Upper lobe of right lung (tissue), 1 donor: ENCODE results near the gene EPAS1. TPM values are rescaled to one million over a fixed set of nuclear protein-coding genes. Genes with fewer than 3 reads are reported as not detected.

ENCODE experiments used
- ATAC-seq: fragments of 200-7000 bp; cut with Tn5 transposase; one replicate; pipeline ENCODE4 v1.9.1; 2020; ENCODE audit warnings: mild to moderate bottlenecking, moderate library complexity
- DNase-seq: peaks from one replicate; pipeline ENCODE4 v3.0.0-alpha.2; 2020
- H3K27ac ChIP-seq: fragments of 200-600 bp; one replicate; pipeline ENCODE4 v1.8.0; 2022
- H3K27me3 ChIP-seq: fragments of 200-600 bp; one replicate; pipeline ENCODE4 v1.8.0; 2022; ENCODE audit warnings: mild to moderate bottlenecking
- H3K36me3 ChIP-seq: fragments of 200-600 bp; one replicate; pipeline ENCODE4 v1.8.0; 2022
- H3K4me1 ChIP-seq: fragments of 200-600 bp; one replicate; pipeline ENCODE4 v1.8.0; 2022
- H3K4me3 ChIP-seq: fragments of 200-600 bp; one replicate; pipeline ENCODE4 v1.8.0; 2022; ENCODE audit warnings: mild to moderate bottlenecking
- H3K9me3 ChIP-seq: fragments of 200-600 bp; one replicate; pipeline ENCODE4 v1.8.0; 2022
- intact Hi-C: fragments of 100-400 bp; cut with DNase I; formaldehyde crosslinking; loops from one replicate; pipeline ENCODE4 v1.11.0; 2022
- total RNA-seq: library from RNA; stranded (reverse); fragmentation: NEBNext Ultra II Directional; extraction: Animal tissue kit (Norgen Biotek cat#: 25700); gene quantifications from one replicate; pipeline ENCODE4 v1.2.1, GENCODE V29; 2021
- TF ChIP-seq, protein P1 (sequence below): fragments of 200-600 bp; IDR thresholded peaks from one replicate; pipeline ENCODE4 v1.8.0; 2022; ENCODE audit warnings: antibody characterized with exemption
- donor health status: DM: no; HTN: yes; CAD: no; lungs with severe emphysema.

EPAS1 gene
- total RNA-seq, 1 donor from 2014 or later: 1,593 TPM

DNA sequence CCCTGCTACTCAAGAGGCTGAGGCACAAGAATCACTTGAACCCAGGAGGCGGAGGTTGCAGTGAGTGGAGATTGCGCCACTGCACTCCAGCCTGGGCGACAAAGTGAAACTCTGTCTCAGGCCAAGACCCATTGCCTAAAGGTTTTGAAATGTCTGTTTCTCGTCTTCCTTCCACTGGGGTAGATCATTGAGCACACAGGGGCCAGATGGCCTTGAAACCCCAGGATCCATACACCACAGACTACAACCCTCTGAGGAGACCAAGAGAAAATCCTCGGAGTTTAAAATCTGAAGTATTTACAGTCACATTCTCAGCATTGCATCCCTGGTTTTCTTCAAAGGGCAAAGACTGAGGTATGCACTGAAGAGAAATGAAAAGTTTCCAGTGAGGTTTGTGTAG, 7.1 kb upstream of the EPAS1 start:
- Histone ChIP-seq H3K36me3 (no peaks in the 10 kb centered on the region), H3K27me3 (no peaks in the 10 kb centered on the region), H3K27ac (no peak overlapping the region), H3K4me3 (no peak overlapping the region), H3K4me1 (no peaks in the 10 kb centered on the region), H3K9me3 (no peaks in the 10 kb centered on the region)
- no peak for DNase-seq
- intact Hi-C loops: loop anchor here (10.0 kb wide), 1 partner anchor 275 kb away; no protein-coding TSS in a partner anchor
- TF ChIP-seq, protein P1, sequence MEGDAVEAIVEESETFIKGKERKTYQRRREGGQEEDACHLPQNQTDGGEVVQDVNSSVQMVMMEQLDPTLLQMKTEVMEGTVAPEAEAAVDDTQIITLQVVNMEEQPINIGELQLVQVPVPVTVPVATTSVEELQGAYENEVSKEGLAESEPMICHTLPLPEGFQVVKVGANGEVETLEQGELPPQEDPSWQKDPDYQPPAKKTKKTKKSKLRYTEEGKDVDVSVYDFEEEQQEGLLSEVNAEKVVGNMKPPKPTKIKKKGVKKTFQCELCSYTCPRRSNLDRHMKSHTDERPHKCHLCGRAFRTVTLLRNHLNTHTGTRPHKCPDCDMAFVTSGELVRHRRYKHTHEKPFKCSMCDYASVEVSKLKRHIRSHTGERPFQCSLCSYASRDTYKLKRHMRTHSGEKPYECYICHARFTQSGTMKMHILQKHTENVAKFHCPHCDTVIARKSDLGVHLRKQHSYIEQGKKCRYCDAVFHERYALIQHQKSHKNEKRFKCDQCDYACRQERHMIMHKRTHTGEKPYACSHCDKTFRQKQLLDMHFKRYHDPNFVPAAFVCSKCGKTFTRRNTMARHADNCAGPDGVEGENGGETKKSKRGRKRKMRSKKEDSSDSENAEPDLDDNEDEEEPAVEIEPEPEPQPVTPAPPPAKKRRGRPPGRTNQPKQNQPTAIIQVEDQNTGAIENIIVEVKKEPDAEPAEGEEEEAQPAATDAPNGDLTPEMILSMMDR: no peak
- peak; percentile 46 for ATAC-seq

GRCh38 chr2:46293466-46293865, 3.7 kb upstream of the EPAS1 start:
- Histone ChIP-seq H3K27ac (no peak overlapping the region), H3K4me3 (no peak overlapping the region), H3K9me3 (no peaks in the 10 kb centered on the region), H3K4me1 (peaks cover 7% of the 10 kb centered on the region), H3K36me3 (no peaks in the 10 kb centered on the region), H3K27me3 (no peaks in the 10 kb centered on the region)
- DNase-seq (no peak), ATAC-seq (no peak)
- TF ChIP-seq, protein P1: no peak
- intact Hi-C loops: loop anchor here (10.0 kb wide), 1 partner anchor 279 kb away; no protein-coding TSS in a partner anchor

DNA sequence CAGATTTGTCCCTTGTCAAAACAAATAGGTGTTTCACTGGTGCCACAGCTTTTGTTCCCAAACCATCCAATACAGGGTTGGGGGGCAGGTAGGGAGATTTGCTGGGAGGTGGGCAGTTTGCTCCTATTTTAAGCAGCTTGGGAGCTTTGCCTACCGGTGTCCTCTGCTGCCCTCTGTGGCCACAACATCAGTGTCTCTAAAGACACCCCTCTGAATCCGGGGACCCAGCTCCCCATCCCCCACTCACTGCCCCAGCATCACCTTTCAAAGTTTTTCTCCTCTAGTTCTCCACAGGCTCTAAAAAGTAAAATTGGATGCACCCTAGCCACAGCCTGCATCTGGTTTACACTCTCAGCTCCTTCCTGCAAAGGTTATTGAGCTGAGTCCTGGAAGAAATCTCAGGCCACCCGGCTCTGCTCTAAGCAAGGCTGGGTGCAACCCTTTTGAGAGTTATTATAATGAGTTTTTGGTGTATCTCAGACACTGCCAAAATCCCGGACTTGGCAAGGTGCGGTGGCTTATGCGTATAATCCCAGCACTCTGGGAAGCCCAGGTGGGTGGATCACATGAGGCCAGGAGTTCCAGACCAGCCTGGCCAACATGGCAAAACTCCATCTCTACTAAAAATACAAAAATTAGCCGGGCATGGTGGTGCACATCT, 2.9 kb upstream of the EPAS1 start:
- TF ChIP-seq, protein P1: peak; percentile 32
- no peaks in the 10 kb centered on the region for H3K9me3 ChIP-seq
- H3K27ac ChIP-seq: no peak overlapping the region
- H3K4me1 ChIP-seq: peaks cover 7% of the 10 kb centered on the region
- ATAC-seq (no peak), DNase-seq (no peak)
- H3K36me3 ChIP-seq: no peaks in the 10 kb centered on the region
- intact Hi-C loops: loop anchor here (10.0 kb wide), 1 partner anchor 280 kb away; no protein-coding TSS in a partner anchor
- H3K27me3 ChIP-seq: no peaks in the 10 kb centered on the region
- H3K4me3 ChIP-seq: no peak overlapping the region

- TF ChIP-seq, protein P1: no peak
- ATAC-seq: peak; percentile 8
Measured at GRCh38 chr2:46296216-46296839, 879 bp upstream of the EPAS1 start.

DNA sequence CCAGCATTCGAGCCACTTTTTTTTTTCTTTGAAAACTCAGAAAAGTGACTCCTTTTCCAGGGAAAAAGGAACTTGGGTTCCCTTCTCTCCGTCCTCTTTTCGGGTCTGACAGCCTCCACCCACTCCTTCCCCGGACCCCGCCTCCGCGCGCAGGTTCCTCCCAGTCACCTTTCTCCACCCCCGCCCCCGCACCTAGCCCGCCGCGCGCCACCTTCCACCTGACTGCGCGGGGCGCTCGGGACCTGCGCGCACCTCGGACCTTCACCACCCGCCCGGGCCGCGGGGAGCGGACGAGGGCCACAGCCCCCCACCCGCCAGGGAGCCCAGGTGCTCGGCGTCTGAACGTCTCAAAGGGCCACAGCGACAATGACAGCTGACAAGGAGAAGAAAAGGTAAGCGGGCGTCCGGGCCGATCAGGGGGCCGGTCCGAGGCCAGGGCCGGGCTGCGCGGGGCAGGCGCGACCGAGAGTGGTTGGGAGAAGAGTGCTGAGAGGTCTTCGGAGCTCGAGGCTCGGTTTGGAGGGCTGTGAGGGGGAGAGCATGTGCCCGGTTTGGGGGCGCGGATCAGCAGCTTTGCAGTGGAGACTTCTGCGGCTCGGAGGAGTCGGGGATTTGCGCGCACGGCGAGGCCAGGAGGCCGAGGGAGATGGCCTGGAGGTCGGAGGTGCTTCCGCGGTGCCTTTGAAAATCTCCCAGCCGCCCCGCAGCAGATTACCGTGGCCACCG, 502 bp downstream of the EPAS1 start:
- Histone ChIP-seq H3K4me1 (peaks cover 22% of the 10 kb centered on the region), H3K9me3 (no peaks in the 10 kb centered on the region), H3K27me3 (no peaks in the 10 kb centered on the region), H3K36me3 (no peaks in the 10 kb centered on the region), H3K4me3 (peak overlapping the region; percentile 83), H3K27ac (peak overlapping the region; percentile 98)
- ATAC-seq: peak; percentile 72
- DNase-seq: peak; percentile 96
- intact Hi-C loops: loop anchor here (10.0 kb wide), 1 partner anchor 283 kb away; no protein-coding TSS in a partner anchor
- TF ChIP-seq, protein P1: no peak

More at GRCh38 chr2:46296216-46296839, 879 bp upstream of the EPAS1 start:
- no peaks in the 10 kb centered on the region for H3K27me3 ChIP-seq
- peak overlapping the region; percentile 83 for H3K4me3 ChIP-seq
- H3K27ac ChIP-seq: peak overlapping the region; percentile 93
- no peaks in the 10 kb centered on the region for H3K9me3 ChIP-seq
- DNase-seq: peak; percentile 84
- H3K36me3 ChIP-seq: no peaks in the 10 kb centered on the region
- H3K4me1 ChIP-seq: peaks cover 17% of the 10 kb centered on the region
- intact Hi-C loops: loop anchor here (10.0 kb wide), 1 partner anchor 282 kb away; no protein-coding TSS in a partner anchor
